NCI-H226 (cell line): ENCODE data around the gene GNS.
A peak's percentile ranks its signal among the peaks of the same experiment; 100 is the strongest.

Experiments used
- DNase-seq: peaks from one replicate; pipeline ENCODE4 v3.0.0-alpha.2; 2015

GNS gene

GRCh38 chr12:64733857-64734256 lies 25.3 kb downstream of the GNS start:
- DNase-seq: peak; percentile 86

- DNase-seq: no peak
Observed at GRCh38 chr12:64731683-64732082, 27.5 kb downstream of the GNS start.

- DNase-seq: no peak
Observed at GRCh38 chr12:64730588-64730969, 28.6 kb downstream of the GNS start.

- DNase-seq: no peak
Observed at GRCh38 chr12:64729909-64730587, 29.2 kb downstream of the GNS start.

- no peak for DNase-seq
Observed at GRCh38 chr12:64724201-64724745, 34.9 kb downstream of the GNS start.

GRCh38 chr12:64723630-64724029 lies 35.6 kb downstream of the GNS start:
- DNase-seq: no peak

GRCh38 chr12:64722835-64723234 lies 36.4 kb downstream of the GNS start:
- DNase-seq: no peak

GRCh38 chr12:64720884-64721283 lies 38.3 kb downstream of the GNS start:
- DNase-seq: no peak

- no peak for DNase-seq
Observed at GRCh38 chr12:64718649-64719048, 40.6 kb downstream of the GNS start.

- no peak for DNase-seq
Observed at GRCh38 chr12:64716839-64717455, 42.3 kb downstream of the GNS start.

- DNase-seq: no peak
Observed at GRCh38 chr12:64716371-64716770, 42.8 kb downstream of the GNS start.

- no peak for DNase-seq
Observed at GRCh38 chr12:64714551-64714968, 44.6 kb downstream of the GNS start.

GRCh38 chr12:64713376-64713775 lies 45.8 kb downstream of the GNS start:
- DNase-seq: no peak

- DNase-seq: no peak
Observed at GRCh38 chr12:64709429-64709828, 49.8 kb downstream of the GNS start.

- DNase-seq: no peak
Observed at GRCh38 chr12:64707926-64708325, 51.3 kb downstream of the GNS start.

- DNase-seq: no peak
Observed at GRCh38 chr12:64707362-64707761, 51.8 kb downstream of the GNS start.

GRCh38 chr12:64706857-64707256 lies 52.3 kb downstream of the GNS start:
- DNase-seq: no peak

GRCh38 chr12:64706306-64706705 lies 52.9 kb downstream of the GNS start:
- DNase-seq: no peak

GRCh38 chr12:64701283-64701682 lies 57.9 kb downstream of the GNS start:
- DNase-seq: no peak

GRCh38 chr12:64700532-64700931 lies 58.7 kb downstream of the GNS start:
- DNase-seq: no peak

- no peak for DNase-seq
Observed at GRCh38 chr12:64699504-64700115, 59.6 kb downstream of the GNS start.

- peak; percentile 4 for DNase-seq
Observed at GRCh38 chr12:64696080-64696741, 63.0 kb downstream of the GNS start.

- peak; percentile 1 for DNase-seq
Observed at GRCh38 chr12:64695550-64695949, 63.7 kb downstream of the GNS start.
